IPS-18a (cell line): Measurements from ENCODE around the gene VSTM4.

Experiments used
- H3K27ac ChIP-seq: one replicate; pipeline ENCODE4 v1.5.1; 2013; ENCODE audit warnings: low read length
- H3K27me3 ChIP-seq: one replicate; pipeline ENCODE4 v1.6.1; 2013; ENCODE audit warnings: mild to moderate bottlenecking, low read length; ENCODE audit not compliant: control insufficient read depth, insufficient read depth
- H3K36me3 ChIP-seq: one replicate; pipeline ENCODE4 v1.6.1; 2013; ENCODE audit warnings: low read depth, low read length; ENCODE audit not compliant: control insufficient read depth
- H3K4me1 ChIP-seq: one replicate; pipeline ENCODE4 v1.6.1; 2013; ENCODE audit warnings: low read depth, low read length; ENCODE audit not compliant: control insufficient read depth
- H3K4me3 ChIP-seq: one replicate; pipeline ENCODE4 v1.5.1; 2013; ENCODE audit warnings: low read length
- H3K9ac ChIP-seq: one replicate; pipeline ENCODE4 v1.6.1; 2013; ENCODE audit warnings: mild to moderate bottlenecking, low read length, moderate library complexity
- H3K9me3 ChIP-seq: one replicate; pipeline ENCODE4 v1.6.1; 2013; ENCODE audit warnings: low read depth, low read length; ENCODE audit not compliant: control insufficient read depth

Gene VSTM4

GRCh38 chr10:49008505-49009198 is 106.7 kb downstream of the VSTM4 start:
- peaks cover 4% of the 10 kb centered on the region for H3K4me1 ChIP-seq
- no peaks in the 10 kb centered on the region for H3K27me3 ChIP-seq
- H3K9ac ChIP-seq = no peak overlapping the region
- H3K27ac ChIP-seq = no peak overlapping the region
- no peak overlapping the region for H3K4me3 ChIP-seq
- no peaks in the 10 kb centered on the region for H3K36me3 ChIP-seq
- no peaks in the 10 kb centered on the region for H3K9me3 ChIP-seq

GRCh38 chr10:49008091-49008490 is 107.2 kb downstream of the VSTM4 start:
- no peaks in the 10 kb centered on the region for H3K9me3 ChIP-seq
- no peaks in the 10 kb centered on the region for H3K36me3 ChIP-seq
- H3K4me3 ChIP-seq = no peak overlapping the region
- no peaks in the 10 kb centered on the region for H3K27me3 ChIP-seq
- H3K4me1 ChIP-seq = peaks cover 2% of the 10 kb centered on the region
- H3K27ac ChIP-seq = no peak overlapping the region
- H3K9ac ChIP-seq = no peak overlapping the region

GRCh38 chr10:49007129-49007528 is 108.2 kb downstream of the VSTM4 start:
- no peak overlapping the region for H3K27ac ChIP-seq
- no peaks in the 10 kb centered on the region for H3K36me3 ChIP-seq
- peaks cover under 1% of the 10 kb centered on the region for H3K4me1 ChIP-seq
- H3K9me3 ChIP-seq = no peaks in the 10 kb centered on the region
- H3K27me3 ChIP-seq = no peaks in the 10 kb centered on the region
- no peak overlapping the region for H3K9ac ChIP-seq
- no peak overlapping the region for H3K4me3 ChIP-seq

- Histone ChIP-seq H3K9ac (no peak overlapping the region), H3K27ac (no peak overlapping the region), H3K36me3 (no peaks in the 10 kb centered on the region), H3K4me1 (peaks cover 6% of the 10 kb centered on the region), H3K4me3 (no peak overlapping the region), H3K9me3 (no peaks in the 10 kb centered on the region), H3K27me3 (no peaks in the 10 kb centered on the region)
Observed at GRCh38 chr10:49005270-49005669, 110.1 kb downstream of the VSTM4 start.

GRCh38 chr10:49001870-49002672 is 113.3 kb downstream of the VSTM4 start:
- Histone ChIP-seq H3K27me3 (no peaks in the 10 kb centered on the region), H3K27ac (no peak overlapping the region), H3K4me1 (peaks cover 6% of the 10 kb centered on the region), H3K9me3 (no peaks in the 10 kb centered on the region), H3K36me3 (no peaks in the 10 kb centered on the region), H3K4me3 (no peak overlapping the region), H3K9ac (no peak overlapping the region)

- Histone ChIP-seq H3K9me3 (no peaks in the 10 kb centered on the region), H3K4me1 (peaks cover 6% of the 10 kb centered on the region), H3K36me3 (no peaks in the 10 kb centered on the region), H3K27me3 (no peaks in the 10 kb centered on the region), H3K4me3 (no peak overlapping the region), H3K9ac (no peak overlapping the region), H3K27ac (no peak overlapping the region)
Observed at GRCh38 chr10:49001402-49001801, 113.9 kb downstream of the VSTM4 start.

GRCh38 chr10:49000437-49001398 is 114.6 kb downstream of the VSTM4 start:
- Histone ChIP-seq H3K9me3 (no peaks in the 10 kb centered on the region), H3K27ac (no peak overlapping the region), H3K4me3 (no peak overlapping the region), H3K36me3 (no peaks in the 10 kb centered on the region), H3K9ac (no peak overlapping the region), H3K4me1 (peaks cover 6% of the 10 kb centered on the region), H3K27me3 (no peaks in the 10 kb centered on the region)

- H3K4me3 ChIP-seq = no peak overlapping the region
- peaks cover 6% of the 10 kb centered on the region for H3K4me1 ChIP-seq
- no peak overlapping the region for H3K27ac ChIP-seq
Observed at GRCh38 chr10:48999346-48999745, 116.0 kb downstream of the VSTM4 start.

GRCh38 chr10:48996329-48996728 is 119.0 kb downstream of the VSTM4 start:
- no peak overlapping the region for H3K9ac ChIP-seq
- no peaks in the 10 kb centered on the region for H3K4me1 ChIP-seq
- no peak overlapping the region for H3K4me3 ChIP-seq
- H3K27ac ChIP-seq = no peak overlapping the region
- H3K27me3 ChIP-seq = no peaks in the 10 kb centered on the region
- H3K36me3 ChIP-seq = no peaks in the 10 kb centered on the region
- H3K9me3 ChIP-seq = no peaks in the 10 kb centered on the region

More at GRCh38 chr10:48999346-48999745, 116.0 kb downstream of the VSTM4 start:
- Histone ChIP-seq H3K9me3 (no peaks in the 10 kb centered on the region), H3K36me3 (no peaks in the 10 kb centered on the region), H3K9ac (no peak overlapping the region), H3K27me3 (no peaks in the 10 kb centered on the region)

GRCh38 chr10:48993627-48994026 is 121.7 kb downstream of the VSTM4 start:
- no peak overlapping the region for H3K4me3 ChIP-seq
- no peaks in the 10 kb centered on the region for H3K9me3 ChIP-seq
- H3K4me1 ChIP-seq = no peaks in the 10 kb centered on the region
- H3K27me3 ChIP-seq = no peaks in the 10 kb centered on the region
- no peak overlapping the region for H3K27ac ChIP-seq
- H3K36me3 ChIP-seq = no peaks in the 10 kb centered on the region
- H3K9ac ChIP-seq = no peak overlapping the region

- Histone ChIP-seq H3K4me1 (no peaks in the 10 kb centered on the region), H3K9me3 (no peaks in the 10 kb centered on the region), H3K9ac (no peak overlapping the region), H3K27me3 (no peaks in the 10 kb centered on the region), H3K4me3 (no peak overlapping the region), H3K27ac (no peak overlapping the region), H3K36me3 (no peaks in the 10 kb centered on the region)
Observed at GRCh38 chr10:48990226-48990625, 125.1 kb downstream of the VSTM4 start.
